PC-9 (cell line): ENCODE results near the gene ARF6. TPM values are rescaled to one million over a fixed set of nuclear protein-coding genes. Genes with fewer than 3 reads are reported as not detected.
A peak's percentile ranks its signal among the peaks of the same experiment; 100 is the strongest.
"Not testable (repeated sequence)": the region's sequence is repeated elsewhere in the genome, so short reads cannot be mapped to it uniquely, and the experiment has no call there.

Experiments used
- BruUV-seq: library from RNA; stranded (reverse); fragments of 400-500 nt; replicated peaks from 2 replicates; lab custom pipeline; 2021; lab: Mats Ljungman, UMichigan
- CTCF ChIA-PET: fragments of 300-600 bp; sonication (Branson Sonifier 250); formaldehyde crosslinking; loops from one replicate; lab custom pipeline; 2022; ENCODE audit warnings: antibody characterized with exemption; lab: Charles Lee
- POLR2A ChIA-PET: fragments of 300-600 bp; sonication (Branson Sonifier 250); formaldehyde crosslinking; loops from one replicate; lab custom pipeline; 2022; ENCODE audit warnings: antibody characterized with exemption; ENCODE audit not compliant: unreplicated experiment; lab: Charles Lee
- DNase-seq, 2 experiments: peaks; one replicate each; pipeline versions ENCODE4 v3.0.0 to v3.0.0-alpha.2; 2015 to 2022; ENCODE audit warnings: mixed read lengths in 1 of 2
- H2AFZ ChIP-seq: fragments of 200-600 bp; sonication (generic); 2 replicates; pipeline ENCODE4 v1.8.1; 2017; ENCODE audit warnings: antibody characterized with exemption
- H3F3A ChIP-seq: fragments of 200-600 bp; sonication (generic); 2 replicates; pipeline ENCODE4 v1.8.1; 2017; ENCODE audit warnings: antibody characterized with exemption, mild to moderate bottlenecking, low read depth; ENCODE audit not compliant: insufficient read depth
- H3K27ac ChIP-seq: fragments of 200-600 bp; sonication (generic); 2 replicates; pipeline ENCODE4 v1.6.1; 2016; ENCODE audit warnings: mixed run types
- H3K27me3 ChIP-seq: fragments of 200-600 bp; sonication (generic); 2 replicates; pipeline ENCODE4 v1.6.1; 2016; ENCODE audit warnings: low read depth, mixed run types; ENCODE audit not compliant: insufficient read depth
- H3K36me3 ChIP-seq: fragments of 200-600 bp; sonication (generic); 2 replicates; pipeline ENCODE4 v1.6.1; 2016; ENCODE audit warnings: low read depth, mixed run types
- H3K4me1 ChIP-seq: fragments of 200-600 bp; sonication (generic); replicated peaks from 2 replicates; pipeline ENCODE4 v1.6.1; 2016; ENCODE audit warnings: mixed run types; ENCODE audit not compliant: insufficient read depth
- H3K4me2 ChIP-seq: fragments of 200-600 bp; sonication (generic); 2 replicates; pipeline ENCODE4 v1.6.1; 2017; ENCODE audit warnings: mixed run types
- H3K4me3 ChIP-seq: fragments of 200-600 bp; sonication (generic); 2 replicates; pipeline ENCODE4 v1.6.1; 2016; ENCODE audit warnings: mixed run types
- H3K79me2 ChIP-seq: fragments of 200-600 bp; sonication (generic); 2 replicates; pipeline ENCODE4 v1.6.1; 2017; ENCODE audit warnings: low read depth, mixed run types
- H3K9me2 ChIP-seq: fragments of 200-600 bp; sonication (generic); 2 replicates; pipeline ENCODE4 v1.8.1; 2017; ENCODE audit warnings: mild to moderate bottlenecking; ENCODE audit not compliant: insufficient read depth
- H3K9me3 ChIP-seq: fragments of 200-600 bp; sonication (generic); 2 replicates; pipeline ENCODE4 v1.8.1; 2016; ENCODE audit warnings: low read depth; ENCODE audit not compliant: insufficient read depth
- H4K20me1 ChIP-seq: fragments of 200-600 bp; sonication (generic); 2 replicates; pipeline ENCODE4 v1.8.1; 2017; ENCODE audit not compliant: insufficient read depth
- EZH2 ChIP-seq: fragments of 200-600 bp; sonication (generic); IDR thresholded peaks from 2 replicates; pipeline ENCODE4 v1.8.0; 2017; ENCODE audit warnings: antibody characterized with exemption, low read depth
- intact Hi-C: fragments of 100-400 bp; cut with micrococcal nuclease; formaldehyde crosslinking; loops from one replicate; pipeline ENCODE4 v1.10.0; 2022; ENCODE audit not compliant: unreplicated experiment
- total RNA-seq: library from RNA; stranded (reverse); gene quantifications from 2 replicates; pipeline ENCODE4 v1.2.3, GENCODE V29; 2021
- TF ChIP-seq, protein P1 (sequence below): fragments of 200-600 bp; sonication (generic); conservative IDR thresholded peaks from 2 replicates; pipeline ENCODE4 v1.6.1; 2017; ENCODE audit warnings: mixed run types, antibody characterized with exemption, mild to moderate bottlenecking, moderate library complexity

The ARF6 gene
- total RNA-seq, 1 experiment from 2014 or later = 65.3 TPM

- H3K36me3 ChIP-seq, H3F3A ChIP-seq, POLR2A ChIA-PET, H3K4me2 ChIP-seq, H4K20me1 ChIP-seq, H3K79me2 ChIP-seq, H3K27me3 ChIP-seq, H2AFZ ChIP-seq, H3K27ac ChIP-seq, intact Hi-C loops, H3K9me3 ChIP-seq, H3K9me2 ChIP-seq, BruUV-seq, H3K4me3 ChIP-seq, CTCF ChIA-PET, DNase-seq: not testable (repeated sequence)
- H3K4me1 ChIP-seq = peaks cover 18% of the 10 kb centered on the region
Observed at GRCh38 chr14:49939215-49939614, 46.3 kb downstream of the ARF6 start.

GRCh38 chr14:49939884-49940510, 47.1 kb downstream of the ARF6 start:
- H3K9me3 ChIP-seq = no peaks in the 10 kb centered on the region; the same call in 1 of the 2 replicates
- no peaks in the 10 kb centered on the region for H4K20me1 ChIP-seq
- H3K9me2 ChIP-seq = no peaks in the 10 kb centered on the region
- no peak overlapping the region for H2AFZ ChIP-seq
- no peak for DNase-seq
- no TSS peak for BruUV-seq
- no peak overlapping the region for H3K4me3 ChIP-seq
- TF ChIP-seq EZH2 = no peak
- TF ChIP-seq, protein P1, sequence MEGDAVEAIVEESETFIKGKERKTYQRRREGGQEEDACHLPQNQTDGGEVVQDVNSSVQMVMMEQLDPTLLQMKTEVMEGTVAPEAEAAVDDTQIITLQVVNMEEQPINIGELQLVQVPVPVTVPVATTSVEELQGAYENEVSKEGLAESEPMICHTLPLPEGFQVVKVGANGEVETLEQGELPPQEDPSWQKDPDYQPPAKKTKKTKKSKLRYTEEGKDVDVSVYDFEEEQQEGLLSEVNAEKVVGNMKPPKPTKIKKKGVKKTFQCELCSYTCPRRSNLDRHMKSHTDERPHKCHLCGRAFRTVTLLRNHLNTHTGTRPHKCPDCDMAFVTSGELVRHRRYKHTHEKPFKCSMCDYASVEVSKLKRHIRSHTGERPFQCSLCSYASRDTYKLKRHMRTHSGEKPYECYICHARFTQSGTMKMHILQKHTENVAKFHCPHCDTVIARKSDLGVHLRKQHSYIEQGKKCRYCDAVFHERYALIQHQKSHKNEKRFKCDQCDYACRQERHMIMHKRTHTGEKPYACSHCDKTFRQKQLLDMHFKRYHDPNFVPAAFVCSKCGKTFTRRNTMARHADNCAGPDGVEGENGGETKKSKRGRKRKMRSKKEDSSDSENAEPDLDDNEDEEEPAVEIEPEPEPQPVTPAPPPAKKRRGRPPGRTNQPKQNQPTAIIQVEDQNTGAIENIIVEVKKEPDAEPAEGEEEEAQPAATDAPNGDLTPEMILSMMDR = no peak
- ChIA-PET POLR2A (interaction anchor here (0.6 kb wide), 1 partner anchor 24 kb away, joined by 4 read pairs; no protein-coding TSS in a partner anchor), CTCF (interaction anchor here (0.6 to 1.2 kb wide), 2 partner anchors 28 to 270 kb away, joined by 3 to 4 read pairs; no protein-coding TSS in a partner anchor)
- H3K27me3 ChIP-seq = no peaks in the 10 kb centered on the region
- H3K79me2 ChIP-seq = no peaks in the 10 kb centered on the region
- no peak overlapping the region for H3K4me2 ChIP-seq
- intact Hi-C loops = no loop called here
- H3K27ac ChIP-seq = 0 out of 2 replicates have a peak overlapping the region, but pooled peaks have one; percentile 42
- H3K36me3 ChIP-seq = no peaks in the 10 kb centered on the region
- peaks cover 8% of the 10 kb centered on the region; the same call in 1 of the 2 replicates for H3F3A ChIP-seq
- H3K4me1 ChIP-seq = peaks cover 20% of the 10 kb centered on the region

GRCh38 chr14:49940808-49941421, 48.0 kb downstream of the ARF6 start:
- Histone ChIP-seq H4K20me1 (no peaks in the 10 kb centered on the region), H3K4me2 (peak overlapping the region; percentile 23; the same call in 1 of the 2 replicates), H3K27me3 (no peaks in the 10 kb centered on the region), H3K9me2 (no peaks in the 10 kb centered on the region), H3K79me2 (no peaks in the 10 kb centered on the region), H3K4me1 (peaks cover 29% of the 10 kb centered on the region), H3K9me3 (no peaks in the 10 kb centered on the region; the same call in 1 of the 2 replicates), H2AFZ (no peak overlapping the region), H3K36me3 (no peaks in the 10 kb centered on the region), H3K27ac (peak overlapping the region; percentile 42), H3K4me3 (no peak overlapping the region), H3F3A (peaks cover 8% of the 10 kb centered on the region; the same call in 1 of the 2 replicates)
- DNase-seq = peak in 1 of 2 experiments; percentile 85
- intact Hi-C loops = no loop called here
- no TSS peak for BruUV-seq
- CTCF ChIA-PET = interaction anchor here (0.5 to 1.2 kb wide), 3 partner anchors 28 to 269 kb away, joined by 3 to 5 read pairs (median 4); no protein-coding TSS in a partner anchor
- POLR2A ChIA-PET = interaction anchor here (0.6 to 0.7 kb wide), 4 partner anchors 21 to 885 kb away, joined by 3 to 18 read pairs (median 7); no protein-coding TSS in a partner anchor
- TF ChIP-seq EZH2 = no peak
- TF ChIP-seq, protein P1 = no peak
